ELR (cell line): ENCODE data around the gene OSBP2.

Experiments used
- DNase-seq: peaks from one replicate; pipeline ENCODE4 v3.0.0-alpha.2; 2015; ENCODE audit warnings: low read depth

OSBP2 gene

GRCh38 chr22:30903876-30904460 lies 209.3 kb downstream of the OSBP2 start:
- DNase-seq = no peak

- no peak for DNase-seq
These were observed 211.1 kb downstream of the OSBP2 start for GRCh38 chr22:30905696-30906341.

- DNase-seq = no peak
These were observed 211.7 kb downstream of the OSBP2 start for GRCh38 chr22:30906411-30906810.

GRCh38 chr22:30906946-30907345 lies 212.3 kb downstream of the OSBP2 start:
- no peak for DNase-seq

GRCh38 chr22:30908051-30908461 lies 213.4 kb downstream of the OSBP2 start:
- DNase-seq = no peak

GRCh38 chr22:30909306-30909705 lies 214.6 kb downstream of the OSBP2 start:
- DNase-seq = no peak

- no peak for DNase-seq
These were observed 215.7 kb downstream of the OSBP2 start for GRCh38 chr22:30910358-30910757.

GRCh38 chr22:30918761-30919160 lies 224.1 kb downstream of the OSBP2 start:
- DNase-seq = no peak

GRCh38 chr22:30919973-30920372 lies 225.3 kb downstream of the OSBP2 start:
- no peak for DNase-seq

GRCh38 chr22:30920407-30920806 lies 225.7 kb downstream of the OSBP2 start:
- DNase-seq = peak; percentile 79

GRCh38 chr22:30921108-30921507 lies 226.4 kb downstream of the OSBP2 start:
- DNase-seq = no peak

- peak; percentile 18 for DNase-seq
These were observed 227.5 kb downstream of the OSBP2 start for GRCh38 chr22:30922151-30922611.

- DNase-seq = no peak
These were observed 228.7 kb downstream of the OSBP2 start for GRCh38 chr22:30923168-30923900.

GRCh38 chr22:30925667-30926066 lies 231.0 kb downstream of the OSBP2 start:
- no peak for DNase-seq

- no peak for DNase-seq
These were observed 232.0 kb downstream of the OSBP2 start for GRCh38 chr22:30926706-30927105.

GRCh38 chr22:30927806-30928205 lies 233.1 kb downstream of the OSBP2 start:
- no peak for DNase-seq

- DNase-seq = no peak
These were observed 233.7 kb downstream of the OSBP2 start for GRCh38 chr22:30928401-30928800.

GRCh38 chr22:30930228-30930627 lies 235.6 kb downstream of the OSBP2 start:
- DNase-seq = no peak

GRCh38 chr22:30931541-30932300 lies 237.0 kb downstream of the OSBP2 start:
- DNase-seq = no peak

GRCh38 chr22:30932661-30933060 lies 238.0 kb downstream of the OSBP2 start:
- no peak for DNase-seq

- DNase-seq = no peak
These were observed 238.8 kb downstream of the OSBP2 start for GRCh38 chr22:30933457-30933856.

GRCh38 chr22:30934053-30934452 lies 239.4 kb downstream of the OSBP2 start:
- DNase-seq = no peak
